Esophagus mucosa (tissue), 1 donor: Measurements from ENCODE around the gene KIF26A. TPM values are rescaled to one million over a fixed set of nuclear protein-coding genes. Genes with fewer than 3 reads are reported as not detected.

Source experiments
- ATAC-seq: fragments of 200-7000 bp; cut with Tn5 transposase; one replicate; pipeline ENCODE4 v1.9.1; 2020
- total RNA-seq: library from RNA; stranded (reverse); gene quantifications from one replicate; pipeline ENCODE4 v1.2.4, GENCODE V29; 2023
- donor health status: DM: yes; HTN: yes; CAD: no.

KIF26A gene
- total RNA-seq, 1 donor from 2014 or later: 1.00 TPM

- no peak for ATAC-seq
Observed at GRCh38 chr14:104211741-104212140, 73.4 kb downstream of the KIF26A start.

GRCh38 chr14:104212206-104213095, 74.1 kb downstream of the KIF26A start:
- peak; percentile 35 for ATAC-seq

GRCh38 chr14:104213301-104214034, 75.1 kb downstream of the KIF26A start:
- no peak for ATAC-seq

- no peak for ATAC-seq
Observed at GRCh38 chr14:104214431-104215218, 76.2 kb downstream of the KIF26A start.

GRCh38 chr14:104215706-104216334, 77.4 kb downstream of the KIF26A start:
- no peak for ATAC-seq

GRCh38 chr14:104216457-104216856, 78.1 kb downstream of the KIF26A start:
- no peak for ATAC-seq

- ATAC-seq: no peak
Observed at GRCh38 chr14:104217486-104218360, 79.3 kb downstream of the KIF26A start.

GRCh38 chr14:104218361-104219180, 80.2 kb downstream of the KIF26A start:
- no peak for ATAC-seq

- ATAC-seq: no peak
Observed at GRCh38 chr14:104219731-104220214, 81.4 kb downstream of the KIF26A start.

GRCh38 chr14:104220215-104221070, 82.1 kb downstream of the KIF26A start:
- no peak for ATAC-seq

- no peak for ATAC-seq
Observed at GRCh38 chr14:104221071-104221625, 82.8 kb downstream of the KIF26A start.

- no peak for ATAC-seq
Observed at GRCh38 chr14:104221636-104222369, 83.4 kb downstream of the KIF26A start.

- peak; percentile 16 for ATAC-seq
Observed at GRCh38 chr14:104222396-104223036, 84.1 kb downstream of the KIF26A start.

- ATAC-seq: peak; percentile 16
Observed at GRCh38 chr14:104223101-104224041, 85.0 kb downstream of the KIF26A start.

GRCh38 chr14:104224131-104224505, 85.7 kb downstream of the KIF26A start:
- no peak for ATAC-seq

GRCh38 chr14:104224506-104225277, 86.3 kb downstream of the KIF26A start:
- ATAC-seq: no peak
